AG10803 (cell line): ENCODE data around the gene SPINT1.

Experiments used
- DNase-seq: peaks from one replicate; pipeline ENCODE4 v3.0.0; 2010; ENCODE audit warnings: low read depth
- H3K4me3 ChIP-seq: 2 replicates; pipeline ENCODE4 v1.5.1; 2011; ENCODE audit warnings: mild to moderate bottlenecking, low read length, control low read depth
- TF ChIP-seq, protein P1 (sequence below): conservative IDR thresholded peaks from 2 replicates; pipeline ENCODE4 v1.5.1; 2011; ENCODE audit warnings: mild to moderate bottlenecking, low read length, control low read depth, inconsistent platforms

The SPINT1 gene

GRCh38 chr15:40850576-40851112 lies 6.8 kb downstream of the SPINT1 start:
- H3K4me3 ChIP-seq = no peak overlapping the region
- TF ChIP-seq, protein P1, sequence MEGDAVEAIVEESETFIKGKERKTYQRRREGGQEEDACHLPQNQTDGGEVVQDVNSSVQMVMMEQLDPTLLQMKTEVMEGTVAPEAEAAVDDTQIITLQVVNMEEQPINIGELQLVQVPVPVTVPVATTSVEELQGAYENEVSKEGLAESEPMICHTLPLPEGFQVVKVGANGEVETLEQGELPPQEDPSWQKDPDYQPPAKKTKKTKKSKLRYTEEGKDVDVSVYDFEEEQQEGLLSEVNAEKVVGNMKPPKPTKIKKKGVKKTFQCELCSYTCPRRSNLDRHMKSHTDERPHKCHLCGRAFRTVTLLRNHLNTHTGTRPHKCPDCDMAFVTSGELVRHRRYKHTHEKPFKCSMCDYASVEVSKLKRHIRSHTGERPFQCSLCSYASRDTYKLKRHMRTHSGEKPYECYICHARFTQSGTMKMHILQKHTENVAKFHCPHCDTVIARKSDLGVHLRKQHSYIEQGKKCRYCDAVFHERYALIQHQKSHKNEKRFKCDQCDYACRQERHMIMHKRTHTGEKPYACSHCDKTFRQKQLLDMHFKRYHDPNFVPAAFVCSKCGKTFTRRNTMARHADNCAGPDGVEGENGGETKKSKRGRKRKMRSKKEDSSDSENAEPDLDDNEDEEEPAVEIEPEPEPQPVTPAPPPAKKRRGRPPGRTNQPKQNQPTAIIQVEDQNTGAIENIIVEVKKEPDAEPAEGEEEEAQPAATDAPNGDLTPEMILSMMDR = no peak
- DNase-seq = no peak

- no peak overlapping the region for H3K4me3 ChIP-seq
- TF ChIP-seq, protein P1 = no peak
- DNase-seq = no peak
Measured at GRCh38 chr15:40852529-40852928, 8.7 kb downstream of the SPINT1 start.

DNA sequence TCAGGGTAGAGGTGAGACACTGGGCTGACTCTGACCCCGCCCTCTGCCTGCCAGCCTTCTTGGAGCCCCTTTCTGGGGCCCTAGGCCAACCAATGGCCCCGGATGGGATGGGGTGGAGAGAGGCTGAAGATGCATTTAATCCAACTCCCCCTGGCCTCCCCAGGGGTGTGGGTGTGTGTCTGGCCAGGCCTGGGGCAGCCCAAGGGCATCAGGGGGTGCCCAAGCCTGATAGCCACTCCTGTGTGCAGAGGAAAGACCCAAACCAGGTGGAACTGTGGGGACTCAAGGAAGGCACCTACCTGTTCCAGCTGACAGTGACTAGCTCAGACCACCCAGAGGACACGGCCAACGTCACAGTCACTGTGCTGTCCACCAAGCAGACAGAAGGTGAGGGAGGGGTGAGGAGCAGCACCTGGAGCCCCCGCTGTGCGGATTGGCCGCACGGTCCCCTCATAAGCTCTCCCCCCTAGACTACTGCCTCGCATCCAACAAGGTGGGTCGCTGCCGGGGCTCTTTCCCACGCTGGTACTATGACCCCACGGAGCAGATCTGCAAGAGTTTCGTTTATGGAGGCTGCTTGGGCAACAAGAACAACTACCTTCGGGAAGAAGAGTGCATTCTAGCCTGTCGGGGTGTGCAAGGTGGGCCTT lies 9.5 kb downstream of the SPINT1 start:
- TF ChIP-seq, protein P1 = no peak
- H3K4me3 ChIP-seq = no peak overlapping the region
- DNase-seq = no peak

DNA sequence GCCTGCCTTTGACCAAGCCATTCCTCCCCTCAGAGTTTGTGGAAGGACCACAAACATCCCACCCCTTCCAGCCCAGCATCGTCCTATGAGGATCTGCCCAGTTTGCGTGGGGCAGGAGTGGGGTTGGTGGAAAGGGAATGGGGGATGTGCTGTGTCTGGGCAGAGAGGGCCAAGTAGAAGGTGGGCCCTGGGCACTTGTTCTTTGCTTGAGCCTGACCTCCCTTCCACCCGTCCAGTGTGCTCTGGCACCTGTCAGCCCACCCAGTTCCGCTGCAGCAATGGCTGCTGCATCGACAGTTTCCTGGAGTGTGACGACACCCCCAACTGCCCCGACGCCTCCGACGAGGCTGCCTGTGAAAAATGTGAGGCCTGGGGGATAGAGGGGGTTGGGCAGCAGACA lies 10.3 kb downstream of the SPINT1 start:
- H3K4me3 ChIP-seq = no peak overlapping the region
- DNase-seq = no peak
- TF ChIP-seq, protein P1 = no peak

- H3K4me3 ChIP-seq = no peak overlapping the region
- no peak for DNase-seq
- TF ChIP-seq, protein P1 = no peak
Measured at GRCh38 chr15:40855706-40856234, 11.9 kb downstream of the SPINT1 start.

DNA sequence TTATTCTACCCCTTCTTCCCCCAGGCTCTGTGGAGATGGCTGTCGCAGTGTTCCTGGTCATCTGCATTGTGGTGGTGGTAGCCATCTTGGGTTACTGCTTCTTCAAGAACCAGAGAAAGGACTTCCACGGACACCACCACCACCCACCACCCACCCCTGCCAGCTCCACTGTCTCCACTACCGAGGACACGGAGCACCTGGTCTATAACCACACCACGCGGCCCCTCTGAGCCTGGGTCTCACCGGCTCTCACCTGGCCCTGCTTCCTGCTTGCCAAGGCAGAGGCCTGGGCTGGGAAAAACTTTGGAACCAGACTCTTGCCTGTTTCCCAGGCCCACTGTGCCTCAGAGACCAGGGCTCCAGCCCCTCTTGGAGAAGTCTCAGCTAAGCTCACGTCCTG lies 12.9 kb downstream of the SPINT1 start:
- TF ChIP-seq, protein P1 = no peak
- no peak overlapping the region for H3K4me3 ChIP-seq
- DNase-seq = no peak
